ENCODE measurements around the gene MAPKAP1.

DNA sequence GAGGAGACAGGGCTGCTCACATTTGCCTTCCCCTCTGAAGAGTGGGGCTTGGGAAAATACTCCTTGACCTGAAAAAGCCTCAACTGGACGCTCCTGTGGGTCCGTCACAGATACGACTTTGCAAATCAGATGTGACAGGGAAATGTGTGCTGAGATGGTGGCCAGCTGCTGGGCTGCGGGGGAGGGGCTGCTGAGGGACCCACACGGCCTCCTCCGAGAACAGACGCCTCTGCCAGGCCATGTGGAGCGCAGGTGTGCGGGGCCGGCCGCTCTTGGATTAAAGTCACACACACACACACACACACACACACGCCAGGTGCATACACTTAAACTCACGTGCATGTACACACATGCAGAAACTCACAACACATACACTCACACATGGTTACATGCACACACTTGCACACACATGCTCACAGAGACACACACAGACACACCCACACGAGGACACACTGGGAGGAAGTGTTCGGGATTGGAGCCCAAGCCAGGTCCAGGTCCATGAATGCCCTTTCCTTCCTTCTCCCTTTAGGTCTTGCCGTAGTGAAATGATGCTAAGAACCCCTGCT is 278.0 kb downstream of the MAPKAP1 start:
- no peak for TF ChIP-seq SUZ12 (IDR thresholded peaks at IDR 0.05; ENCODE audit: extremely low read depth, insufficient read depth, insufficient read length)
- TF ChIP-seq YY1 (IDR thresholded peaks at IDR 0.05; ENCODE audit: insufficient read depth, insufficient read length), result no peak
- TF ChIP-seq ZNF274 (IDR thresholded peaks at IDR 0.05; ENCODE audit: low read depth, low read length), result no peak
